ENCODE results near the gene DLK1.

GRCh38 chr14:100739306-100739705 is 12.6 kb downstream of the DLK1 start:
- no peak for TF ChIP-seq EZH2phosphoT487 (IDR thresholded peaks at IDR 0.05; ENCODE audit: insufficient read depth, low read depth)
- TF ChIP-seq EZH2 (IDR thresholded peaks at IDR 0.05; ENCODE audit: insufficient read depth, poor library complexity, severe bottlenecking): no peak

Measured in GM23248 (cell line).